ENCODE measurements around the gene ABCB6.

The ABCB6 gene

DNA sequence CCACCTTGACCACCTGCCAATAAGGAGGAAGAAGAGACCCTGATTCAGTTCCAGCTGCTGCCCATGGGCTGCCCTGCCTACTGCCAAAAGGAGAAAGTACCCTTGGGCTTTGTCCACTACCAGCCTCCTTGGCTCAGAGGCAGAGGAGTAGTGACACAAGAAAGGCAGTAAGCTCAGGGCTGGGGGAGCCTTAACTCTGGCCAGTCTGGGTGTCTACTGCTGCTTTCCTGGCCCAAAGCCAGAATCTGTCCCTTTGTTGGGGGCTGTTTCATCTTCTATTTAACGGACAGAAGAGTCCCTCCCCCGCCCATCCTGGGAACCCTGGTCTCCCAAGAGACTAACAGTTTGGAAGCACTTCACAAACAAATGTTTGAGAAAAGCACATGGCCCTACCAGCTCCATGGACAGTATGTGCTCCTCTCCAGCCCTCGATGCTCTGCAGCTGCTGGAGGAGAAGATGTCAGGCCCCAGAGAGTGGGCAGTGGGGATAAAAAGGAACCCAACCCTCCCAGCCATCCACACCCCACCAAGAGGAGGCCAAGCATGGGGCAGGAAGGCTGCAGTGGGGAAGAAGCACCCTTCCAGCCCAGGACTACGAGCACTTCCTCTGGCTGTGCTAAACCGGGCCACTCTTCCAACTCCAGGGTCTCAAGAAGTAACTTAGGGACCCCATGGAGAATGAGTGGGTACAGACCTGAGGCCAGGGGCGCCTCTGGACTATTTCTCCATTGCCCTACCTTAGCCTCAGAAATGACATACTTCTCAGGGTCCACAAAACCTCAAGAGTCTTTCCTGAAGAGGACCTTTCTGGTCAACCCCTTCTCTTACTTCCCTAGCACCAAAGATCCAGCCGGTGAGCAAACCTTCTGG is 9.5 kb upstream of the ABCB6 start:
- H3K4me3 ChIP-seq (ENCODE audit: low read length): peak overlapping the region; percentile 98
- peak; percentile 15 for DNase-seq (ENCODE audit: low read depth)
- TF ChIP-seq, protein P1, sequence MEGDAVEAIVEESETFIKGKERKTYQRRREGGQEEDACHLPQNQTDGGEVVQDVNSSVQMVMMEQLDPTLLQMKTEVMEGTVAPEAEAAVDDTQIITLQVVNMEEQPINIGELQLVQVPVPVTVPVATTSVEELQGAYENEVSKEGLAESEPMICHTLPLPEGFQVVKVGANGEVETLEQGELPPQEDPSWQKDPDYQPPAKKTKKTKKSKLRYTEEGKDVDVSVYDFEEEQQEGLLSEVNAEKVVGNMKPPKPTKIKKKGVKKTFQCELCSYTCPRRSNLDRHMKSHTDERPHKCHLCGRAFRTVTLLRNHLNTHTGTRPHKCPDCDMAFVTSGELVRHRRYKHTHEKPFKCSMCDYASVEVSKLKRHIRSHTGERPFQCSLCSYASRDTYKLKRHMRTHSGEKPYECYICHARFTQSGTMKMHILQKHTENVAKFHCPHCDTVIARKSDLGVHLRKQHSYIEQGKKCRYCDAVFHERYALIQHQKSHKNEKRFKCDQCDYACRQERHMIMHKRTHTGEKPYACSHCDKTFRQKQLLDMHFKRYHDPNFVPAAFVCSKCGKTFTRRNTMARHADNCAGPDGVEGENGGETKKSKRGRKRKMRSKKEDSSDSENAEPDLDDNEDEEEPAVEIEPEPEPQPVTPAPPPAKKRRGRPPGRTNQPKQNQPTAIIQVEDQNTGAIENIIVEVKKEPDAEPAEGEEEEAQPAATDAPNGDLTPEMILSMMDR (IDR thresholded peaks at IDR 0.05; ENCODE audit: insufficient read depth, low read depth, low read length, missing control alignments): no peak

- no peak overlapping the region for H3K4me3 ChIP-seq (ENCODE audit: low read length)
- TF ChIP-seq, protein P1 (IDR thresholded peaks at IDR 0.05; ENCODE audit: insufficient read depth, low read depth, low read length, missing control alignments): no peak
- no peak for DNase-seq (ENCODE audit: low read depth)
Observed at GRCh38 chr2:219225350-219225749, 6.6 kb upstream of the ABCB6 start.

- no peak for DNase-seq (ENCODE audit: low read depth)
- TF ChIP-seq, protein P1 (IDR thresholded peaks at IDR 0.05; ENCODE audit: insufficient read depth, low read depth, low read length, missing control alignments): no peak
- H3K4me3 ChIP-seq (ENCODE audit: low read length): no peak overlapping the region
Observed at GRCh38 chr2:219223831-219224610, 5.3 kb upstream of the ABCB6 start.

DNA sequence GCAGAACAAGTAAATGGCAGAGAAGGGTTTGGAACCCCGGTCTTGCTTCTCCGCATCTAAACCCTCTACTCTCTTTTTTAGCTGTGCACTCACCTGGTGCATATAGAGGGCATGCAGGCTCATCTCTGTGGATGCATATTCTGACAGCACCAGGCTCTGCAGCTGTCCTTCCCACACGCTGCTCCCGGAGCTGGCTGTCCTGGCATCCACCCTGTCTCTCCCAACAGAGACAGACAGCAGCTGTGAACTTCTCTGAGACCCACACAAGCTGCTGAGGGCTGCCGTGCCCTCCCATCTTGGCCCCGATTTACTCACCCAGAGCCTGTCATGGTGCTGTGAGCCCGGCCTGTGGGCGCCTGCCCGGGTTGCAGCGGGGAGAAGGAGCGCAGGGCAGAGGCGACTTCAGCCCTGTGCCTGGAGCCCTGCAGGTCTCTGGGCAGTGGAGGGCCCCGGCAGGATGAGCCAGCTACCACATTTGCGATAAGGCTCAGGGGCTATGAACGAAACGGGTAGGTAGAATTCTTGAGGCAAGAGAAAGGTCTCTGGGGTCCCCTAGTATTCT is 3.3 kb upstream of the ABCB6 start:
- TF ChIP-seq, protein P1 (IDR thresholded peaks at IDR 0.05; ENCODE audit: insufficient read depth, low read depth, low read length, missing control alignments): no peak
- no peak overlapping the region for H3K4me3 ChIP-seq (ENCODE audit: low read length)
- no peak for DNase-seq (ENCODE audit: low read depth)

GRCh38 chr2:219220652-219221402 is 2.1 kb upstream of the ABCB6 start:
- H3K4me3 ChIP-seq (ENCODE audit: low read length): no peak overlapping the region
- DNase-seq (ENCODE audit: low read depth): no peak

More at GRCh38 chr2:219220652-219221402, 2.1 kb upstream of the ABCB6 start:
- TF ChIP-seq, protein P1 (IDR thresholded peaks at IDR 0.05; ENCODE audit: insufficient read depth, low read depth, low read length, missing control alignments): no peak

All from epithelial cell of esophagus (primary cell).